ENCODE data around the gene ARID1B.
A peak's percentile ranks its signal among the peaks of the same experiment; 100 is the strongest.

ARID1B gene

DNA sequence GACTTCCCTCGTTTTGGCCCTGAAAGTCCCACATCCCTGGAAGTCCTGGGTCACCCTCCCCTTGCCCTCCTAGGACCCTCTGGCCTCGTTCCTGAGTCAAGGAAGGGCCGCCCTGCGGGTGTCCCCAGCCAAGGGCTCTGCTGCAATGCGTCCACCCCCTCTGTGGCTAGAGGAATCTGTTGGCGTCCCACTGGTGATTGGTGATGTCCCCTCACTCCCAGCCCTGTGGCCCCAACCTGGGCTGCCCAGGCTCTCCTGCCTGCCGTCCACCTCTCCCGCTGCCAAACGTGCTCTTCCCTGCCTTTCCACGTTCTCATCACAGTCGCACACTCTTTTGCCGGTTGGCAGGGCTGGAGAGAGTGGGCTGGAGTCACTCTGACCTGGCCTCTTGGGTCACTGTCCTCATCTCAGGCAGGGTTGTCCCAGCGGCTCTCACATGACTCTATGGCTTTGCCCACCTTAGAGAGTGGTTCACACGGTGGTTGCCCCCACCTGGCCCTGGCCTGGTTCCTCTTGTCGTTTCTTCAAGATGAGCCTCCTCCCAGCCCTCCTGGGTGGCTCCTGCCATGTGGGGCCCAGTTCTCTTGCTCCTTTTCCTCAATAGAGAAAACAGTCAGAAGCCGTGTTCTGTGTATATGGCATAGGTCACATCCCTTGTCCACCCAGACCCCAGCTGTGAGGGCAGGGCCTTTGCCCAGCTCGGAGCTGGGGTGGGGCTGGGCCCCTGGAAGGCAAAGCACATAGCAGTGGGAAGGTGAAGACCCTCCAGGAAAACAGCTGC lies 445.2 kb downstream of the ARID1B start:
- DNase-seq, result no peak

DNA sequence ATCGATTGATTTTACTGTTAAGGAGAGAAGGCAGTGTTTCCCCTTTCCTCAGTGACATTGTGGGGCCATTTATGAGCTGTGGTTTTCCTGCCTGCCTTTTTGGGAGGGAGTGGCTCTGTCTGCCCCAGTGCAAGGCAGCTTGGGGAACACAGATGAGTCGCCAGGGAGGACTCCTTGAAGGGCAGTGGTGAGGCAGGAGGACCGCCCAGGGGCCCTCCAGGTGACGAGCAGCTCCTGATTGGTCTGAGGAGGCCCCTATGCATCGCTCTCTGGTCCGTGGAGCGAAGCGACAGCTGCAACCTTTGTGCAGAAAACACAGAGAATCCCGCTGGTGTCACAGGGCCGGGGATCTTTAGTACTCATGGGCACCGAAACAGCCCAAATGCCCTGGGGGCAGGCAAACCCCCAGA lies 445.8 kb downstream of the ARID1B start:
- DNase-seq, result no peak

- no peak for DNase-seq
Measured at GRCh38 chr6:157223511-157223910, 446.3 kb downstream of the ARID1B start.

GRCh38 chr6:157224178-157224950 lies 447.2 kb downstream of the ARID1B start:
- DNase-seq, result no peak

DNA sequence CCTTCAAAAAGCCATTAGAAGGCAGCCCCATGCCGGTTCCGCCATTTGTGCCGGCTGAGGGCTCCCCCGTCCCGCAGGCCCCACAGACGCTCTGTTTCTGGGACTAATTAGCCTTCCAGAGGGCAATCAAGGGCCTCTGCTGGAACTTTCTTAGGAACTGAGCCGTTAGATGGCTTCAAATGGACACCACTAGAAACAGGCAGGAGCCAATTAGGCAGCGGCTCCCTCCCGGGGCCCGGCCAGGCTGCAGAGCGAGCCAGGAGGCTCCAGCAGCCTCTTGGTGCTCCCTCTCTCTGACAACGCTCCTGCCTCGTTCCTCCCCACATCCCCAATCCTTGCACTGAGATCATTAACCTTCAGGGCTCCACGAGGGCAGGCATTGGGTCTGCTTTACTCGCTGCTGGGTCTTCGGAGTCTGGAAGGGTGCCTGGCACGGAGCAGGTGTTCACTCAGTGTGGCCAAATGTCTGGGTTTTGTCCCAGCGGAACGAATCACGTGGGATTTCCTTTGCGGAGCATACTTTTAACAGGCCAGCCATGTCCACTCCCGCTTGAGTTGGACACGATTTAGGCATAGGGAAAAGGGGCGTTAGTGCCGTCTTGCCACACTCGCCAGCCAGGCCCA lies 447.9 kb downstream of the ARID1B start:
- DNase-seq, result no peak

GRCh38 chr6:157225575-157225995 lies 448.4 kb downstream of the ARID1B start:
- DNase-seq, result no peak

DNA sequence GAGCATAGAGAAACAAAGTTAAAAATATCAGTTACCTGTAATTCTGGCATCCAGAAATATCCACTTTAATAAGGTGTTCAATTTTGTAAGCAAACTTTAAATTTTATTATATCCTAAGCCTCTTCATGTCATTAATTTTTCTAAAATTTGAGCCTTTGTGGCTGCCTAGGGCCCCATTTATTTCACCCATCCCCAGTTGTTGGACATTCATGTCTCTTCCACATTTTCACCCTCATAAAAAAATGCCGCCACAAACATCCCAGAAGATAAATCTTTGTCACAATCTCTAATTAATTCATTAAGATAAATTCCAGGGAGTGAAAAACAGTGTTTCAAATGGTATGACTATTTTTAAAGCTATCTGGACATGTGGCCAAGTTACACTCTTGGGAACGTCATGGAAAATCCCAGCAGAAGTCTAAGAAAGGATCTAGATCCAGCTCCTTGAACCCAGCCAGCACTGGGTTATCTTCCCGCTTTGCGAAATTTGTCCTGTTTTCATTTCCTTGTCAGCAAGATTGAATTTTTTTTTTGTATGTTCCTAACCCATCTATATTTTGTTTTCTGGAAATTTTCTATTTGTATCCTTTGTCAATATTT lies 448.9 kb downstream of the ARID1B start:
- DNase-seq, result no peak

- DNase-seq, result no peak
Measured at GRCh38 chr6:157226761-157227160, 449.6 kb downstream of the ARID1B start.

- DNase-seq, result no peak
Measured at GRCh38 chr6:157227202-157228166, 450.3 kb downstream of the ARID1B start.

DNA sequence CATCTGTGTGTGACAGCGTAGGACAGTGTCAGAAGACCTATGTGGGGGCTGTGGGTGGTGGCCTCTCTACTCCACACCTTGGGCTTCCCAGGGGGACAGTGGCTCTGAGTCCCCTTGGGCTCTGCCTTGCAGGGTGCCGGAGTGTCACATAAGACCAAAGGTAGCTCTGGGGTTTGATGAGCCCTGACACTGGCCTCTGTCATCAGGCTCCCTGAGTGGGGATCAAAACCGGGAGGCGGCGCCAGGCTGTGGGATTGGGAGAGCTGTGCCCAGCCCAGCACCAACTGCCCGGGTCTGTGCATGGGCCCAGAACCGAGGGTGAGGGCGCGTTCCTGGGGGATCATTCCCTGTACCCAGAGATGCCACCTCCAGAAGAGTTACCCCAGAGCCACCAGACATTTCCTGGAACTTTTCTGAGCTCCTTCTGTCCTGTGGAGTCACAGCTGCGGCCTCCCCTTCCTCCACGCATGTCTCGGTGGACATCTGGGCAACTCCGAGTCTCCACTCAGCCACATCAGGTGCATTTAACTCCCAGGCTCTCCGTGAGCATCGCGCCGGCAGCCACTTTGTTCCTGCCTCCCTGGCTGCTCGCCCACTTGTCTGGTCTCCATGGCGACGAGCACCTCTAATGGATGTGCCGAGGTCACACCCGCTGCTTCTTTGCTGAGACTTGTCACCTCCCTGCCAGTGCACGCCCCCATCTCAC lies 451.4 kb downstream of the ARID1B start:
- no peak for DNase-seq

- no peak for DNase-seq
Measured at GRCh38 chr6:157229132-157229618, 452.0 kb downstream of the ARID1B start.

DNA sequence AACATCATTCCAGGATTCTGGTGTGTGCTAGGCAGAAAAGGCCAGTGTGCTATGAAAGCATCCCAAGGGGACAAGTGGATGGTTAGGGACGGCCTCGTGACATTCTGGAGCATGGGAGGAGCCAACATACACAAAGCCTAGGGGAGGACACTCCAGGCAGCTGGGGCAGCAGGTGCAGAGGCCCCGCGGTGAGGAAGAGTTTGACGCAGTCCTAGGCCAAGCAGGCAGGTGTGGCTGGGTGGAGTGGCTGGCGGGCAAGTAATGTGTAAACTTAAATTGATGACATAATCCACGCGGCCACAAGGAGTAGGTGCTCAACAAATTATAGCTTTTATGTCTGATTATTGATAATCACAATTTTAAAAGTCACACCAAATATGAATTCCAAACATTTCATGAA lies 452.5 kb downstream of the ARID1B start:
- no peak for DNase-seq

DNA sequence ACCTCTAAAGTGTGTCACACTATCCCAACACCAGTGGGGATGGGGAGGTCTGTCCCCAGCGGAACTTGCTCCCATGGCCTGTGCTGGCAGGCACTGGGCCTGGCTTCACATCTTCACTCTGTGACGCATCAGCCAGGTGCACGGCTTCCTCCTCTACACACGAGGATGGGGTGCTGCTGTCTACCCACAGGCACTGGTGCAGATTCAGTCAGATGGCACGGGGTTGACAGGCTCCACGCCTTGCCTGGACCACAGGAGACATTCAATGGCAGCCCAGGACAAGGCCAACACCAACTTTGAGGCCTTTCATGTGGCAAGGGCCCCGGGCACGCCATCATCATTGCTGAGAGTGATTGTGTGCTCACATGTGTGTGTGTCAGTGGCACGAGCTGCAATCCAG lies 453.7 kb downstream of the ARID1B start:
- DNase-seq, result no peak

- no peak for DNase-seq
Measured at GRCh38 chr6:157232161-157232895, 455.1 kb downstream of the ARID1B start.

DNA sequence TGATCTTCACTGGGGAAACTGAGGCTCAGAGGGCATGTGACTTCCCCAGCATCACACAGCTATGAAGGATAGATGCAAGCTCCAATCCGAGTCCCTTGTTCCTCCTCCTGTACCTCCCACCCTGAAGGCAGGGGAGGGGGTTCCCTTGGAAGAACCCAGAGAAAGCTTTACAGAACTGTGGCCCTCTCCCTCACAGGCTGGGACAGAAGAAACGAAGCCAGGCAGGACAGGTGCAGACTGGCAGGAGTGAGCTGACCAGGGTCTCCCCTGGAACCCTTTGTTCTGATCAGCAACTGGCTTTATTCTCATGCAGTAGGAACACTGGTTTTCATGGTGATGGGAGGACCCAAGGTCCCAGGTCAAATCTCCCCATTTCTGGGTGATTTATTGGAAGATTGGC lies 456.0 kb downstream of the ARID1B start:
- DNase-seq, result no peak

DNA sequence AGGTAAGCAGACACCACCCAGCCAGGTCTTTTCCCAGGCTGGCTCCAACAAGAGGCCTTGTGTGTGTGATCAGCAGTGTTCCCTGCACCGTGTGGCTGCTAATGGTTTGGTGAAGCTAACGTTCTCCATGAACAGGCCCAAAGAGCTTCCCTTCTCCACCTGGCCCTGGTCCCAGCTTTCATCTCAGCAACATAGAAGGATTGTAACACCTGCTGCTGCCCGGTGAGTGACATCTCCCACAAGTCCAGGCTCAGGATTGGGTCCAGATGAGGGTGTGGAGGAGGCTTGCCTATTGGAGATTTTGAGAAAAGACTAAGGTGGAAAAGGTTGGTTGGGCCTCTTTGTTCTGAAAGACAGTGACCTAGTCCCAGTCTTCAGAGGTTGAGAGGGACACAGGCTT lies 456.5 kb downstream of the ARID1B start:
- no peak for DNase-seq

GRCh38 chr6:157235600-157236039 lies 458.4 kb downstream of the ARID1B start:
- peak; percentile 45 for DNase-seq

- DNase-seq, result no peak
Measured at GRCh38 chr6:157236040-157236725, 459.0 kb downstream of the ARID1B start.

GRCh38 chr6:157238346-157238745 lies 461.2 kb downstream of the ARID1B start:
- DNase-seq, result no peak

- DNase-seq, result no peak
Measured at GRCh38 chr6:157239148-157239547, 462.0 kb downstream of the ARID1B start.

All from T-helper 9 cell (primary cell).